Measurements from ENCODE around the gene GRPEL2.

- TF ChIP-seq CTCF (IDR thresholded peaks at IDR 0.05) (no peak), POLR2A (IDR thresholded peaks at IDR 0.05) (no peak)
Observed at GRCh38 chr5:149299451-149300054, 45.7 kb upstream of the GRPEL2 start.

Measured in esophagus squamous epithelium (tissue), 4 donors.